A549 (cell line): ENCODE data around the gene PCDHGC4. TPM values are rescaled to one million over a fixed set of nuclear protein-coding genes. Genes with fewer than 3 reads are reported as not detected.

Source experiments
- ATAC-seq, 2 experiments: fragments of 200-7000 bp in 1 of 2; fragments of >200 bp in 1 of 2; cut with Nextera tagmentation in 1 of 2; cut with Tn5 transposase in 1 of 2; 3 replicates each; pipeline versions ENCODE4 v1.8.0 to v1.9.1; 2018 to 2020; ENCODE audit warnings: mild to moderate bottlenecking in 1 of 2, moderate library complexity in 1 of 2
- CTCF ChIA-PET: fragments of 300-600 bp; sonication (Branson Sonifier 250); formaldehyde crosslinking; extraction: SDS; loops from one replicate; lab custom pipeline; 2021; ENCODE audit warnings: antibody characterized with exemption, inconsistent platforms; lab: Yijun Ruan, JAX
- POLR2A ChIA-PET: fragments of 350-600 bp; formaldehyde crosslinking; extraction: SDS; loops from one replicate; lab custom pipeline; 2021; ENCODE audit warnings: antibody characterized with exemption, inconsistent platforms; lab: Yijun Ruan, JAX
- DNase-seq, 2 experiments: peaks; one replicate each; pipeline versions ENCODE4 v3.0.0 to v3.0.0-alpha.2; 2011 to 2016; ENCODE audit warnings: low read depth in 1 of 2, low spot score in 1 of 2
- FAIRE-seq: peaks from 2 replicates; lab custom pipeline; 2011; peaks lifted over from hg19 to GRCh38; lab: Jason Lieb, UNC
- H3K27ac ChIP-seq, 2 experiments: fragments of >200 bp; sonication (Bioruptor Twin); formaldehyde crosslinking; 3 replicates each; pipeline ENCODE4 v1.5.1; 2016 to 2017
- H3K4me1 ChIP-seq: fragments of >200 bp; sonication (Bioruptor Twin); formaldehyde crosslinking; 3 replicates; pipeline ENCODE4 v1.6.1; 2016
- H3K4me2 ChIP-seq: fragments of >200 bp; sonication (Bioruptor Twin); formaldehyde crosslinking; 3 replicates; pipeline ENCODE4 v1.6.1; 2016
- H3K4me3 ChIP-seq: fragments of >200 bp; sonication (Bioruptor Twin); formaldehyde crosslinking; 3 replicates; pipeline ENCODE4 v1.5.1; 2016
- H3K9me3 ChIP-seq: fragments of >200 bp; sonication (Bioruptor Twin); formaldehyde crosslinking; 3 replicates; pipeline ENCODE4 v1.6.1; 2016
- CEBPB ChIP-seq, 2 experiments: fragments of >200 bp in 1 of 2; sonication (Bioruptor Twin) in 1 of 2; formaldehyde crosslinking in 1 of 2; IDR thresholded peaks; 2 replicates each; pipeline ENCODE4 v1.6.1; 2012 to 2016
- CHD4 ChIP-seq: fragments of 200-600 bp; sonication (generic); IDR thresholded peaks from 2 replicates; pipeline ENCODE4 v1.6.1; 2016; ENCODE audit warnings: antibody characterized with exemption, mild to moderate bottlenecking, borderline replicate concordance
- HDAC2 ChIP-seq: fragments of 200-600 bp; sonication (generic); IDR thresholded peaks from 2 replicates; pipeline ENCODE4 v1.6.1; 2016
- HEYL ChIP-seq: fragments of 250-450 bp; sonication (Bioruptor Pico); IDR thresholded peaks from 2 replicates; pipeline ENCODE4 v1.8.0; 2021; ENCODE audit warnings: mild to moderate bottlenecking, moderate library complexity
- HOXA7 ChIP-seq: fragments of 250-450 bp; sonication (Bioruptor Pico); IDR thresholded peaks from 2 replicates; pipeline ENCODE4 v1.5.0; 2020; ENCODE audit warnings: mild to moderate bottlenecking, moderate library complexity
- HOXB13 ChIP-seq: fragments of 250-450 bp; sonication (Bioruptor Pico); IDR thresholded peaks from 2 replicates; pipeline ENCODE4 v1.5.0; 2020; ENCODE audit warnings: low read depth, mild to moderate bottlenecking, moderate library complexity
- HOXB5 ChIP-seq: fragments of 250-450 bp; sonication (Bioruptor Pico); IDR thresholded peaks from 2 replicates; pipeline ENCODE4 v1.5.0; 2020; ENCODE audit warnings: mild to moderate bottlenecking, moderate library complexity
- JUNB ChIP-seq: fragments of >200 bp; sonication (Bioruptor Twin); formaldehyde crosslinking; IDR thresholded peaks from 2 replicates; pipeline ENCODE4 v1.6.1; 2016
- KDM1A ChIP-seq: fragments of 200-600 bp; sonication (generic); IDR thresholded peaks from 2 replicates; pipeline ENCODE4 v1.6.1; 2016; ENCODE audit warnings: low read depth, mild to moderate bottlenecking
- MAFK ChIP-seq: fragments of 450-650 bp; IDR thresholded peaks from 2 replicates; pipeline ENCODE4 v1.6.1; 2014; ENCODE audit not compliant: partially characterized antibody
- MAX ChIP-seq: IDR thresholded peaks from 2 replicates; pipeline ENCODE4 v1.6.1; 2012
- MAZ ChIP-seq: fragments of 150-350 bp; IDR thresholded peaks from 2 replicates; pipeline ENCODE4 v1.6.1; 2014; ENCODE audit warnings: antibody characterized with exemption, low read depth, low read length, borderline replicate concordance
- NR3C1 ChIP-seq: fragments of >200 bp; sonication (Bioruptor Twin); formaldehyde crosslinking; IDR thresholded peaks from 3 replicates; pipeline ENCODE4 v1.6.1; 2017
- RFX5 ChIP-seq: fragments of 450-650 bp; IDR thresholded peaks from 2 replicates; pipeline ENCODE4 v1.7.1; 2014; ENCODE audit warnings: antibody characterized with exemption, mild to moderate bottlenecking, moderate library complexity
- SMC3 ChIP-seq: fragments of >200 bp; sonication (Bioruptor Twin); formaldehyde crosslinking; IDR thresholded peaks from 3 replicates; pipeline ENCODE4 v1.6.1; 2018; ENCODE audit warnings: inconsistent platforms
- SREBF2 ChIP-seq: fragments of 450-650 bp; IDR thresholded peaks from 2 replicates; pipeline ENCODE4 v1.6.1; 2014; ENCODE audit warnings: mild to moderate bottlenecking, moderate library complexity
- TP53 ChIP-seq: fragments of 250-450 bp; sonication (Bioruptor Pico); IDR thresholded peaks from 2 replicates; pipeline ENCODE4 v1.5.0; 2021; ENCODE audit warnings: mild to moderate bottlenecking, moderate library complexity
- ZC3H11A ChIP-seq: fragments of 450-650 bp; IDR thresholded peaks from 2 replicates; pipeline ENCODE4 v1.6.1; 2014; ENCODE audit warnings: antibody characterized with exemption, mild to moderate bottlenecking
- ZFP36 ChIP-seq: fragments of 450-650 bp; IDR thresholded peaks from 2 replicates; pipeline ENCODE4 v1.6.1; 2014; ENCODE audit warnings: borderline replicate concordance; ENCODE audit not compliant: partially characterized antibody
- ZNF302 ChIP-seq: fragments of 250-450 bp; sonication (Bioruptor Pico); IDR thresholded peaks from 2 replicates; pipeline ENCODE4 v1.9.0; 2021; ENCODE audit warnings: inconsistent platforms, mild to moderate bottlenecking, moderate library complexity
- WGBS: methylation state at CpG from one replicate; pipeline ENCODE4 v1.1.6; 2017; ENCODE audit errors: missing lambda C conversion rate; 5-methylcytosine and 5-hydroxymethylcytosine counted together
- polyA minus RNA-seq: library from RNA; depleted of rRNA, polyadenylated mRNA; stranded (reverse); fragments of >200 nt; gene quantifications from 2 replicates; pipeline ENCODE4 v1.2.3, GENCODE V29; 2011; rRNA and poly(A)+ RNA removed
- polyA plus RNA-seq, 4 experiments: library from polyadenylated mRNA; depleted of rRNA in 3 of 4; stranded (reverse); fragments of >200 nt; fragmentation: RNase III in 1 of 4; extraction: RNeasy Plus Mini Kit Qiagen cat#74134 plus additional on column Dnase treatment in 1 of 4; gene quantifications; 2 replicates in 3 of 4; 3 replicates in 1 of 4; pipeline ENCODE4 v1.2.3, GENCODE V29; 2011 to 2017
- TF ChIP-seq, protein P1 (sequence below): IDR thresholded peaks from 2 replicates; pipeline ENCODE4 v1.6.1; 2012; ENCODE audit warnings: low read depth, borderline replicate concordance
- TF ChIP-seq, protein P2 (sequence below): fragments of 450-650 bp; IDR thresholded peaks from 2 replicates; pipeline ENCODE4 v1.6.1; 2014; ENCODE audit warnings: antibody characterized with exemption

PCDHGC4 gene
- 0.06 and 0.07 TPM in 2 replicates for polyA plus RNA-seq (2011; rRNA removed)
- not detected in 2 replicates for polyA plus RNA-seq (2012; cell fraction: cytosol; rRNA removed)
- polyA plus RNA-seq (2012; cell fraction: nucleus; rRNA removed), result 0.10 and 0.39 TPM in 2 replicates
- 0.03 TPM in 1 of 3 replicates, not detected in the others for polyA plus RNA-seq (2017; fragmentation: RNase III; extraction: RNeasy Plus Mini Kit Qiagen cat#74134 plus additional on column Dnase treatment)
- 0.63 and 0.95 TPM in 2 replicates for polyA minus RNA-seq

DNA sequence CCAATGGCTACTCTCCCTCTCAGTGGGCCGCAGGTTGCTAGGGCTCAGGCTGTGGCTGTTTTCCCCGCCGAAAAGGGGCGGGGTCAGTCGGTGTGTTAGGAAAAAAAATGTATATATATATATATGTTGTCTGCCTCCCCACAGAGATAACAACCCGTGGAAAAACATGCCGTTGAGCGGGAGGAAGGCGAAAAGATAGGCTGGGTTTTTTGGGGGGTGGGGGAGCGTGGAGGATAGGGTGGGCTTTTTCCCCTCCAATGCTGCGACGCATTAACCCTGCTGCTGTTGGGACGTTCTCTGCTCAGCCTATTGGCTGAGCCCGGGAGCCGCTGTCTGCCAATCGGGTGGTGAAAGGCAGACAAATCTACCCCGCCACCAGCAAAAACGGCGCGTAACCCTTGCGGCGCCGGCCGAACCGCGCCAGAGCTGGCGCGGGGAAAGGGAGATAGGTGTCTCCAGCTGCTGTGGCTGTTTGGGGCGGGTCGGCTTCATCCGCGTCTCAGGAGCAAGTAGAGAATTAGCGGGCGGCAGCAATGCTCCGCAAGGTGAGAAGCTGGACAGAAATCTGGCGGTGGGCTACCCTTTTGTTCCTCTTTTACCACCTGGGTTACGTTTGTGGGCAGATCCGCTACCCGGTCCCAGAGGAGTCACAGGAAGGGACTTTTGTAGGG is at the start of gene PCDHGC4:
Gene PCDHGC4 (plus strand): TSS at position 390 of the 671 bp plus-strand sequence. CDS start 144 bp downstream, at position 534.
- no peak within 1 kb of the TSS for H3K4me3 ChIP-seq
- H3K4me2 ChIP-seq, result no peak within 1 kb of the TSS
- POLR2A ChIA-PET, result no interaction called here
- DNase-seq (no peak), ATAC-seq (no peak), FAIRE-seq (no peak)
- H3K27ac ChIP-seq, result no peak within 1 kb of the TSS
- CTCF ChIA-PET, result interaction anchor here (0.9 to 2.2 kb wide), 6 partner anchors 10 to 390 kb away, joined by 3 to 8 read pairs (median 4); partner anchors contain the start of genes PCDHB2 and PCDHGC3
- no peak for TF ChIP-seq HOXB5
- TF ChIP-seq, protein P1, sequence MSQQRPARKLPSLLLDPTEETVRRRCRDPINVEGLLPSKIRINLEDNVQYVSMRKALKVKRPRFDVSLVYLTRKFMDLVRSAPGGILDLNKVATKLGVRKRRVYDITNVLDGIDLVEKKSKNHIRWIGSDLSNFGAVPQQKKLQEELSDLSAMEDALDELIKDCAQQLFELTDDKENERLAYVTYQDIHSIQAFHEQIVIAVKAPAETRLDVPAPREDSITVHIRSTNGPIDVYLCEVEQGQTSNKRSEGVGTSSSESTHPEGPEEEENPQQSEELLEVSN, result no peak
- TF ChIP-seq, protein P2, sequence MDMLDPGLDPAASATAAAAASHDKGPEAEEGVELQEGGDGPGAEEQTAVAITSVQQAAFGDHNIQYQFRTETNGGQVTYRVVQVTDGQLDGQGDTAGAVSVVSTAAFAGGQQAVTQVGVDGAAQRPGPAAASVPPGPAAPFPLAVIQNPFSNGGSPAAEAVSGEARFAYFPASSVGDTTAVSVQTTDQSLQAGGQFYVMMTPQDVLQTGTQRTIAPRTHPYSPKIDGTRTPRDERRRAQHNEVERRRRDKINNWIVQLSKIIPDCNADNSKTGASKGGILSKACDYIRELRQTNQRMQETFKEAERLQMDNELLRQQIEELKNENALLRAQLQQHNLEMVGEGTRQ, result no peak
- no peak for TF ChIP-seq MAZ
- no peak for TF ChIP-seq MAFK
- no peak for TF ChIP-seq NR3C1
- TF ChIP-seq CEBPB (IDR thresholded peaks at IDR 0.05), result no peak
- H3K9me3 ChIP-seq, result no peaks in the 10 kb centered on the region
- no peaks in the 10 kb centered on the region for H3K4me1 ChIP-seq
- 70% methylated on average over 39 of the region's 39 CpGs for WGBS

DNA sequence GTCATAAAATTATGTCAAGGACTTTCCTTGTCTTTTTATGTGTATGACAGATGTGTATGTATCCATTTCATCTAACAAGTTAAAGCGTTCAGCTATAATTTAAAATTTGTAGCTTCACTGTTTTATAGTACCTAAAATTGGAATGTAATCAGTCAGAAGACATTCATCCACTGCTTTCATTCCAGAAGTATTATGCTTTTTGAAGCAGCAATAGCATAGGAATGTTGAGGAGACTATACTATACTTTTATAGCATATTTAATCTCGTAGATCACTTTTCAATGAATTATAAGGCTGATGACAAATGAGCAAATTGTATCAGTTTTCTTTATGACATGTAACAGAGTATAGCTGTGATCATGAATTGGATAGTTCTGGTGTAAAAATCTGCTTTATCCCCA is 47.6 kb upstream of the PCDHGC4 start:
- Histone ChIP-seq H3K9me3 (peaks cover 17% of the 10 kb centered on the region; the same call in 2 of the 3 replicates), H3K4me2 (no peak overlapping the region), H3K4me3 (no peak overlapping the region), H3K4me1 (no peaks in the 10 kb centered on the region), H3K27ac (no peak overlapping the region)
- no peak for DNase-seq
- ATAC-seq, result no peak
- POLR2A ChIA-PET, result no interaction called here
- WGBS, result 10% methylated on average over 2 of the region's 2 CpGs
- CTCF ChIA-PET, result interaction anchor here (0.8 to 2.1 kb wide), 3 partner anchors 39 to 120 kb away, joined by 3 to 6 read pairs (median 5); no protein-coding TSS in a partner anchor
- TF ChIP-seq HOXA7 (no peak), CEBPB (IDR thresholded peaks at IDR 0.05) (no peak), ZNF302 (CRISPR knock-in tag) (no peak), HOXB5 (no peak), KDM1A (no peak), CHD4 (no peak), RFX5 (no peak), NR3C1 (no peak), JUNB (no peak), HEYL (CRISPR knock-in tag) (no peak), MAX (no peak), HOXB13 (CRISPR knock-in tag) (no peak), SREBF2 (no peak), ZFP36 (no peak)
- TF ChIP-seq, protein P1, result no peak
- TF ChIP-seq, all 56 proteins: peak for 0
- FAIRE-seq, result no peak

GRCh38 chr5:141439411-141440141 is 45.3 kb upstream of the PCDHGC4 start:
- H3K4me3 ChIP-seq, result no peak overlapping the region
- TF ChIP-seq ZC3H11A (no peak), TP53 (CRISPR knock-in tag) (no peak), HDAC2 (no peak), SMC3 (no peak)
- H3K9me3 ChIP-seq, result 0 out of 3 replicates have a peak, but pooled peaks cover 6% of the 10 kb centered on the region
- no peaks in the 10 kb centered on the region for H3K4me1 ChIP-seq
- FAIRE-seq (no peak), ATAC-seq (no peak), DNase-seq (no peak)
- no peak overlapping the region for H3K4me2 ChIP-seq
- H3K27ac ChIP-seq, result no peak overlapping the region
- 11% methylated on average over 10 of the region's 10 CpGs for WGBS
- ChIA-PET POLR2A (no interaction called here), CTCF (interaction anchor here (1.6 to 1.8 kb wide), 2 partner anchors 39 to 118 kb away, joined by 4 to 7 read pairs; no protein-coding TSS in a partner anchor)
